Lung (tissue), 12 donors: Measurements from ENCODE around the gene ACVR2B. TPM values are rescaled to one million over a fixed set of nuclear protein-coding genes. Genes with fewer than 3 reads are reported as not detected.

Source experiments
- ATAC-seq: fragments of 200-7000 bp; cut with Tn5 transposase; one replicate; pipeline ENCODE4 v1.9.1; 2020; ENCODE audit warnings: moderate number of reproducible peaks; ENCODE audit not compliant: insufficient read depth, low FRiP score
- DNase-seq, 3 donors: peaks; one replicate each; pipeline ENCODE4 v3.0.0-alpha.2; 2013 to 2017
- H3K27ac ChIP-seq, 2 donors: one replicate each; pipeline ENCODE4 v1.5.1; 2013; ENCODE audit warnings: mild to moderate bottlenecking in 2 of 2, moderate library complexity in 2 of 2, control low read depth in 1 of 2, inconsistent platforms in 1 of 2, low read depth in 1 of 2, low read length in 1 of 2
- H3K27me3 ChIP-seq, 3 donors: one replicate each; pipeline ENCODE4 v1.5.1; 2013; ENCODE audit warnings: low read length in 2 of 3; ENCODE audit not compliant: control insufficient read depth in 3 of 3, insufficient read depth in 3 of 3
- H3K36me3 ChIP-seq, 4 donors: one replicate each; pipeline ENCODE4 v1.5.1; 2013; ENCODE audit warnings: low read length in 4 of 4, mild to moderate bottlenecking in 1 of 4, moderate library complexity in 1 of 4; ENCODE audit not compliant: control insufficient read depth in 4 of 4, insufficient read depth in 4 of 4
- H3K4me1 ChIP-seq, 5 donors: one replicate each; pipeline ENCODE4 v1.5.1; 2013; ENCODE audit warnings: low read length in 5 of 5, mild to moderate bottlenecking in 2 of 5, moderate library complexity in 1 of 5; ENCODE audit not compliant: control insufficient read depth in 5 of 5, insufficient read depth in 5 of 5
- H3K4me3 ChIP-seq: one replicate; pipeline ENCODE4 v1.5.1; 2013; ENCODE audit warnings: mild to moderate bottlenecking, control low read depth, moderate library complexity
- H3K9ac ChIP-seq, 2 donors: one replicate each; pipeline ENCODE4 v1.5.1; 2013; ENCODE audit warnings: low read length in 2 of 2, control low read depth in 1 of 2; ENCODE audit not compliant: insufficient read depth in 1 of 2
- H3K9me3 ChIP-seq, 4 donors: one replicate each; pipeline ENCODE4 v1.5.1; 2013; ENCODE audit warnings: low read length in 3 of 4, mild to moderate bottlenecking in 1 of 4, moderate library complexity in 1 of 4; ENCODE audit not compliant: control insufficient read depth in 4 of 4, insufficient read depth in 3 of 4
- WGBS, 2 donors: extraction: QIAGEN DNeasy Blood & Tissue Kit; methylation state at CpG; one replicate each; pipeline ENCODE4 v1.1.7; 2013; 5-methylcytosine and 5-hydroxymethylcytosine counted together
- polyA plus RNA-seq, 2 donors: library from polyadenylated mRNA; stranded (reverse); fragments of 200-250 nt; gene quantifications; one replicate each; pipeline ENCODE4 v1.2.1, GENCODE V29; 2013
- total RNA-seq, 2 donors: library from RNA; depleted of rRNA in 1 of 2; stranded (reverse); fragments of >200 nt in 1 of 2; gene quantifications; one replicate each; pipeline ENCODE4 v1.2.1, GENCODE V29; 2014 to 2021
- TF ChIP-seq, protein P1 (sequence below): IDR thresholded peaks from 2 replicates; pipeline ENCODE4 v1.5.1; 2012; ENCODE audit warnings: mild to moderate bottlenecking; ENCODE audit errors: control extremely low read depth, extremely low read depth
- donor health status: control.
- donor health status: control.
- donor health status: Bipolar disorder and iron deficiency.
- donor health status: healthy.
- donor health status: DM: yes; HTN: yes; CAD: no.

Gene ACVR2B
- total and polyA plus RNA-seq, 4 donors = 0.80 to 16.0 (median 3.5) TPM

DNA sequence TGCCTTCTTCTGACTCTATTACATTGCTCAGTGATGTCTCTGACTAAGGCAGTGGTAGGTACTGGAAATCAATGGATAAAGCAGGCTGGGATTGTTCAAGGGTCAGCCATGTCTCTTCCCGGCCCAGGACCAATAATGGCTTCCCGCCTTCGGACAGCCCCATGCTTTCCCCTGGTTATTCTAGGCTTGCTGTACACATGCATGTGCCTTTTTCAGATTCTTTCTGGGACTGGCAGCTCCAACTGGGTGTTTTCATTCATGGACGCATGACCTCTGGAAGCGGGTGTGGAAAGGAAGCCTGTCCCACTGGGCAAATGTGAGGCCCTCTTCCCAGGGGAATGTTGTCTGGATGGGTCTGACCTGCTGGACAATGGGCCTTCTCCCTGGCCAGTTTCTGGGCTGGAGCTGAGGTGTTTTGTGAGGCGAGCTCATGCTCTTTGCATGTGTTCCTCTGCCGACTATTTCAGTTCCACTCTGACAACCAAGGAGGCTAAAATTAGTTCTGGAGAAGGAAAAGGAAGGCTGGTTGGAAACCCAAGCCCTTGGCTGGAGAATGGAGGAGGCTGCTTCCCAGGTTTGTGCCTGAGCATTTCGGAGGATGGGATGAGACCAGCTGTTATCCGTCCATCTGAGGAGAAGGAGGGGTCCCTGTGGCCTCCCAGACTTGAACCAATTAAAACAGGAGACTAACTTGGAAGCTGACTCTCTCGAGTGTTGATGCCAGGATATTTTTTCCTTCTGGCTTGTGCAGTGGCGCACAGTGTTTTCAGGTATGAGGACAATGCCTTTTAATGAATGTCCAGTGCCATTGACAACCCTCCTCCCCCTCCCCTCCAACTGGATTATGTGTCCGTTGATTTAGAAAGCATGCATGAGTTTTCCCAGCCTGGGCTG lies 6.9 kb downstream of the ACVR2B start:
- WGBS, 2 donors = 74 to 87% methylated on average over 12 of the region's 12 CpGs
- Histone ChIP-seq H3K4me1 (peaks cover 5 to 42% (median 19%) of the 10 kb centered on the region in 5 donors), H3K27ac (peak overlapping the region in 1 of 2 donors; percentile 17)

DNA sequence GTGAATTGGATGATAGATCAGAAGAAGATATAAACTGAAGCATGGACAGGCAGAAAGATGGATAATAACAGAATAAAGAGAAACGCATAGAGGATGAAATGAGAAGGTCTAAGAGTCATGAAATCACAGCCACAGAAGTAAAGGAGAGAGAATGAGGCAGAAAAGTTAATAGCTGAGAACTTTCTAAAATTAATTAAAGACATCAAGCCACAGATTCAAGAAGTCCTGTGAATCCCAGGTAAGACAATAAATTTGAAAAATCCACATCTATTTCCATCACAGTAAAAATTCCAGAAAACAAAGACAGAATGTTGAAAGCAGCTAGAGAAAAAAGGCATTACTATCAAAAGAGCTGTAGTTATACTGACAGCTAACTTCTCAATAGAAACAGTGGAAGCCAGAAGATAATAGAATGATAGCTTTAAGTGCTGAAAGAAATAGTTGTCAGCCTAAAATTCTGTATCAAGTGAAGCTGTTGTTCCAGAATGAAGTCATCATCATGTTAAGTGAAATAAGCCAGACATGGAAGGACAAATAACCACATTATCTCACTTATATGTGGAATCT lies 12.0 kb downstream of the ACVR2B start:
- peaks cover 0 to 3% (median 0%) of the 10 kb centered on the region in 4 donors for H3K36me3 ChIP-seq
- TF ChIP-seq, protein P1, sequence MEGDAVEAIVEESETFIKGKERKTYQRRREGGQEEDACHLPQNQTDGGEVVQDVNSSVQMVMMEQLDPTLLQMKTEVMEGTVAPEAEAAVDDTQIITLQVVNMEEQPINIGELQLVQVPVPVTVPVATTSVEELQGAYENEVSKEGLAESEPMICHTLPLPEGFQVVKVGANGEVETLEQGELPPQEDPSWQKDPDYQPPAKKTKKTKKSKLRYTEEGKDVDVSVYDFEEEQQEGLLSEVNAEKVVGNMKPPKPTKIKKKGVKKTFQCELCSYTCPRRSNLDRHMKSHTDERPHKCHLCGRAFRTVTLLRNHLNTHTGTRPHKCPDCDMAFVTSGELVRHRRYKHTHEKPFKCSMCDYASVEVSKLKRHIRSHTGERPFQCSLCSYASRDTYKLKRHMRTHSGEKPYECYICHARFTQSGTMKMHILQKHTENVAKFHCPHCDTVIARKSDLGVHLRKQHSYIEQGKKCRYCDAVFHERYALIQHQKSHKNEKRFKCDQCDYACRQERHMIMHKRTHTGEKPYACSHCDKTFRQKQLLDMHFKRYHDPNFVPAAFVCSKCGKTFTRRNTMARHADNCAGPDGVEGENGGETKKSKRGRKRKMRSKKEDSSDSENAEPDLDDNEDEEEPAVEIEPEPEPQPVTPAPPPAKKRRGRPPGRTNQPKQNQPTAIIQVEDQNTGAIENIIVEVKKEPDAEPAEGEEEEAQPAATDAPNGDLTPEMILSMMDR = no peak
- H3K9ac ChIP-seq = no peak overlapping the region
- 84 to 100% methylated on average over 1 of the region's 1 CpG for WGBS, 2 donors
- peaks cover 0 to 11% (median 8%) of the 10 kb centered on the region in 5 donors for H3K4me1 ChIP-seq
- no peak overlapping the region for H3K4me3 ChIP-seq
- H3K9me3 ChIP-seq = peaks cover 0 to 3% (median 2%) of the 10 kb centered on the region in 4 donors
- ATAC-seq (no peak), DNase-seq (no peak)
- no peak overlapping the region for H3K27ac ChIP-seq
- H3K27me3 ChIP-seq = no peaks in the 10 kb centered on the region

More for the DNA sequence above, 6.9 kb downstream of the ACVR2B start:
- Histone ChIP-seq H3K4me3 (no peak overlapping the region), H3K9ac (no peak overlapping the region), H3K36me3 (no peaks in the 10 kb centered on the region), H3K9me3 (peaks cover 0 to 1% (median 0%) of the 10 kb centered on the region in 4 donors), H3K27me3 (no peaks in the 10 kb centered on the region)
- DNase-seq = peak; percentile 30 to 70 (median 53)
- TF ChIP-seq, protein P1 = no peak
- no peak for ATAC-seq

DNA sequence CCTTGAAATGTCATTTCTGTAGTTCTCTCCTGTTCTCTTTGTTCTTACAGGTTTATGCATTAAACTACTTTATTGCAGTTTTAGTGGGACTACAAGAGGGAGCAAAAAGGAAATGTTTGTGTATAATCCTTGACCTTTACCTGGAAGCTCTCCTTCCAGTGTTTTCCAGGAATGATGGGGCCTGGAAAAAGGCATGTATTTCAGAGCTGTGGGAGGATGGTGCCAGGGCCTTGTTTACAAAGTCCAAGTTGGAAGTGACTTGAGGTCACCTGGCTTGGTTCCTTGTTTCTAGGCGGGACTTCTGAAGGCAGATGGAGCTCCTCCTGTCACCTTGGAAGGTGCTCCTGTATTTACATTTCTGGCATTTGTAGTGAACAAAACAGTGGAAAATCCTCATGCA lies 15.1 kb downstream of the ACVR2B start:
- Histone ChIP-seq H3K9ac (no peak overlapping the region), H3K27me3 (no peaks in the 10 kb centered on the region), H3K4me1 (peaks cover 0 to 12% (median 6%) of the 10 kb centered on the region in 5 donors), H3K9me3 (peaks cover 0 to 3% (median 2%) of the 10 kb centered on the region in 4 donors), H3K36me3 (peaks cover 0 to 3% (median 0%) of the 10 kb centered on the region in 4 donors), H3K4me3 (no peak overlapping the region), H3K27ac (no peak overlapping the region)
- no peak for ATAC-seq
- 70 to 81% methylated on average over 1 of the region's 1 CpG for WGBS, 2 donors
- TF ChIP-seq, protein P1 = no peak
- DNase-seq = no peak
